Measurements from ENCODE around the gene SFMBT1.

GRCh38 chr3:52890735-52891134 is 155.1 kb downstream of the SFMBT1 start:
- TF ChIP-seq EZH2 (IDR thresholded peaks at IDR 0.05; ENCODE audit: borderline replicate concordance, low read depth, low read length, severe bottlenecking) (no peak), CTCF (IDR thresholded peaks at IDR 0.05; ENCODE audit: borderline replicate concordance, extremely low read depth, low read length, poor library complexity, severe bottlenecking) (no peak)

Measured in DND-41 (cell line).